Measurements from ENCODE around the gene REELD1.

DNA sequence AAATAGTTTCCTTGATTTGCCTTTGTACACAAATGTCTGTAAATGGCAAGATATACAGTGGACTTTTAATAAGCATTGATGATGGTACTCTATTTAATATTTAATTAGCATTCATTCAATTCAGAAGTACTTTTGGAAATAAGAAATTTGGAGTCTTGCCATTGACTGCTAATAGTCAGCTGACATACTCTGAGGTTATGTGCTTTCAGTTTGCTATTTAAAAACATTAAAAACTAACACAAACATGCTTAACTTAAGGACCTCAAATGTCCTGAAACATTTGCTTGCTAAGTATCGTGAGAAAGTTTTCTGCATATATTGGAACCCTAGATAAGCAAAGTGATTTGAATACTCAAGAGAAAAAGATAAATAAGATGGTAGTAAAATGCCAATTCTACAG, 64.6 kb downstream of the REELD1 start:
- TF ChIP-seq, protein P1, sequence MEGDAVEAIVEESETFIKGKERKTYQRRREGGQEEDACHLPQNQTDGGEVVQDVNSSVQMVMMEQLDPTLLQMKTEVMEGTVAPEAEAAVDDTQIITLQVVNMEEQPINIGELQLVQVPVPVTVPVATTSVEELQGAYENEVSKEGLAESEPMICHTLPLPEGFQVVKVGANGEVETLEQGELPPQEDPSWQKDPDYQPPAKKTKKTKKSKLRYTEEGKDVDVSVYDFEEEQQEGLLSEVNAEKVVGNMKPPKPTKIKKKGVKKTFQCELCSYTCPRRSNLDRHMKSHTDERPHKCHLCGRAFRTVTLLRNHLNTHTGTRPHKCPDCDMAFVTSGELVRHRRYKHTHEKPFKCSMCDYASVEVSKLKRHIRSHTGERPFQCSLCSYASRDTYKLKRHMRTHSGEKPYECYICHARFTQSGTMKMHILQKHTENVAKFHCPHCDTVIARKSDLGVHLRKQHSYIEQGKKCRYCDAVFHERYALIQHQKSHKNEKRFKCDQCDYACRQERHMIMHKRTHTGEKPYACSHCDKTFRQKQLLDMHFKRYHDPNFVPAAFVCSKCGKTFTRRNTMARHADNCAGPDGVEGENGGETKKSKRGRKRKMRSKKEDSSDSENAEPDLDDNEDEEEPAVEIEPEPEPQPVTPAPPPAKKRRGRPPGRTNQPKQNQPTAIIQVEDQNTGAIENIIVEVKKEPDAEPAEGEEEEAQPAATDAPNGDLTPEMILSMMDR (IDR thresholded peaks at IDR 0.05 in 4 of 5, conservative IDR thresholded peaks at IDR 0.05 in 1 of 5): no peak
- no peak for TF ChIP-seq POLR2A (IDR thresholded peaks at IDR 0.05)

Measured in gastrocnemius medialis (tissue), 4 donors.